ENCODE results near the gene WIPI1. TPM values are rescaled to one million over a fixed set of nuclear protein-coding genes. Genes with fewer than 3 reads are reported as not detected.

WIPI1 gene
- total and polyA plus RNA-seq, 9 of the 15 experiments (the other 6 are each of a cell fraction or from before 2014, with no cell fraction given), result 3.7 to 23.5 (median 11.8) TPM

DNA sequence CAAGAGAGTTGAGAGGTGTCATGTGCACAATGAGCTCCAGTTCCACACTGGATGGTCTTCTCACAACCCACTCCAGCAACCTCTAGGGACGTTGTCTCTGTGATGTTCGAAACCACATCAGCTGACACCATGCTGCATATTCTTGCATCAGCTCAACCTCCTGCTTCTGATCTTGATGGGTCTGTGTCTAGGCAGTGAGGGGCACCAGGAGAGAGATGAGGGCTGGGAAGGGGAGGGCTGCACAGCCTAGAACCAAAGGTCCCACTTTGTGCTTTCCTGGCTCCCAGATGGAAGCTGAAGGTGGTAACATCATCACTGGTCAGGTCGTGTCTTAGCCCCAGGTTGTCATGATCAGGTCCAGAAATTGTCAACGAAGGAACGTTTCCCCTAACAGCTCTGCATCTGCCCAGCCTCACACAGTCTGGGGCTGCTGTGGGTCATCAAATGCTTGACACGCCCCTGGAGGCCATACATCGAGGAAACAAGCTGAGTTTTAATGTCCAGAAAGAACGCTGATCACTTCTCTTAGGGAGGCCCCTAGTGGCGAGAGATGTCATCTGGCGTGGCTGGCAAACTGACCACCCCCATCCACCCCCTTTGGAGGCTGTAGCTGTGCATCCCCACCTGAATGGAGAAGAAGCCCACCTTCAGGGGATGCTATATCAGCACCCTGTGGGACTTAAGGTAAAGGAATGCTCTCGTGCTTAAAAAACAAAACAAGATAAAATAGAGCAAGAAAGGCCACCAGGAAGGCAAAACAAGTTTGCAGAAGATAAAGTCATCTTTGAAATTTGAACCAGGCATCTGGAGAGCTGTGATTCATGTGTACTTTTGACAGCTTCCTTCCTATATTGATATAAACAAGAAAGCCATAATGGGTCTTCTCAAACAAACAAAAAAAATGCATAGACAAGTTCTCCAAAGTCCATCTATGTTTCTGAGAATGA, 58.3 kb downstream of the WIPI1 start (continued):
- no peak for TF ChIP-seq POLR2AphosphoS5 (IDR thresholded peaks at IDR 0.05; ENCODE audit: control insufficient read depth, insufficient read depth, low read depth, low read length)
- no peak for TF ChIP-seq SRSF1 (IDR thresholded peaks at IDR 0.05; ENCODE audit: low read depth, low read length)
- TF ChIP-seq, protein P1, sequence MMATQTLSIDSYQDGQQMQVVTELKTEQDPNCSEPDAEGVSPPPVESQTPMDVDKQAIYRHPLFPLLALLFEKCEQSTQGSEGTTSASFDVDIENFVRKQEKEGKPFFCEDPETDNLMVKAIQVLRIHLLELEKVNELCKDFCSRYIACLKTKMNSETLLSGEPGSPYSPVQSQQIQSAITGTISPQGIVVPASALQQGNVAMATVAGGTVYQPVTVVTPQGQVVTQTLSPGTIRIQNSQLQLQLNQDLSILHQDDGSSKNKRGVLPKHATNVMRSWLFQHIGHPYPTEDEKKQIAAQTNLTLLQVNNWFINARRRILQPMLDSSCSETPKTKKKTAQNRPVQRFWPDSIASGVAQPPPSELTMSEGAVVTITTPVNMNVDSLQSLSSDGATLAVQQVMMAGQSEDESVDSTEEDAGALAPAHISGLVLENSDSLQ (IDR thresholded peaks at IDR 0.05), result 0 out of 2 replicates have a peak, but pooled peaks have one; percentile 32
- no peak for TF ChIP-seq ARID4B (CRISPR knock-in tag; IDR thresholded peaks at IDR 0.05)
- TF ChIP-seq ZNF277 (CRISPR knock-in tag; IDR thresholded peaks at IDR 0.05; ENCODE audit: borderline replicate concordance), result no peak
- TF ChIP-seq TBP (optimal IDR thresholded peaks at IDR 0.05; ENCODE audit: low read depth, low read length), result no peak
- TF ChIP-seq THAP7 (CRISPR knock-in tag; IDR thresholded peaks at IDR 0.05), result no peak
- TF ChIP-seq NR4A1 (CRISPR knock-in tag; IDR thresholded peaks at IDR 0.05), result no peak
- no peak for TF ChIP-seq NR4A1 (tag; IDR thresholded peaks at IDR 0.05)
- TF ChIP-seq MLLT1 (IDR thresholded peaks at IDR 0.05), result no peak
- TF ChIP-seq ZZZ3 (IDR thresholded peaks at IDR 0.05), result no peak

Data from K562 (cell line).